Activated effector memory CD4-positive, alpha-beta T cell treated with Interleukin-2 at 50 U/mL for 16 hours (primary cell): ENCODE data around the gene USP32.
"Not testable (repeated sequence)": the region's sequence is repeated elsewhere in the genome, so short reads cannot be mapped to it uniquely, and the experiment has no call there.

Source experiments
- DNase-seq: peaks from one replicate; pipeline ENCODE4 v3.0.0-alpha.2; 2020

Gene USP32

GRCh38 chr17:60369727-60370126 is 22.2 kb downstream of the USP32 start:
- DNase-seq = no peak

GRCh38 chr17:60363700-60364405 is 28.1 kb downstream of the USP32 start:
- no peak for DNase-seq

GRCh38 chr17:60362329-60362728 is 29.6 kb downstream of the USP32 start:
- no peak for DNase-seq

- DNase-seq = no peak
These were observed 30.0 kb downstream of the USP32 start for GRCh38 chr17:60361889-60362288.

GRCh38 chr17:60359415-60359814 is 32.5 kb downstream of the USP32 start:
- DNase-seq = no peak

GRCh38 chr17:60358606-60359225 is 33.2 kb downstream of the USP32 start:
- no peak for DNase-seq

- DNase-seq = no peak
These were observed 35.0 kb downstream of the USP32 start for GRCh38 chr17:60356940-60357339.

- no peak for DNase-seq
These were observed 36.0 kb downstream of the USP32 start for GRCh38 chr17:60355663-60356594.

- no peak for DNase-seq
These were observed 37.7 kb downstream of the USP32 start for GRCh38 chr17:60354223-60354622.

- no peak for DNase-seq
These were observed 38.2 kb downstream of the USP32 start for GRCh38 chr17:60353773-60354172.

- DNase-seq = no peak
These were observed 39.4 kb downstream of the USP32 start for GRCh38 chr17:60352569-60352968.

- no peak for DNase-seq
These were observed 39.9 kb downstream of the USP32 start for GRCh38 chr17:60352071-60352470.

GRCh38 chr17:60351012-60351695 is 40.8 kb downstream of the USP32 start:
- DNase-seq = no peak

- no peak for DNase-seq
These were observed 43.3 kb downstream of the USP32 start for GRCh38 chr17:60348616-60349015.

- no peak for DNase-seq
These were observed 46.7 kb downstream of the USP32 start for GRCh38 chr17:60345233-60345632.

GRCh38 chr17:60342492-60342891 is 49.4 kb downstream of the USP32 start:
- DNase-seq = not testable (repeated sequence)

- no peak for DNase-seq
These were observed 56.6 kb downstream of the USP32 start for GRCh38 chr17:60335289-60335688.

- no peak for DNase-seq
These were observed 58.3 kb downstream of the USP32 start for GRCh38 chr17:60333628-60334031.

GRCh38 chr17:60333072-60333471 is 58.9 kb downstream of the USP32 start:
- DNase-seq = not testable (repeated sequence)

GRCh38 chr17:60332574-60332973 is 59.4 kb downstream of the USP32 start:
- DNase-seq = no peak

GRCh38 chr17:60330731-60331130 is 61.2 kb downstream of the USP32 start:
- no peak for DNase-seq

- no peak for DNase-seq
These were observed 63.3 kb downstream of the USP32 start for GRCh38 chr17:60328679-60329078.

- DNase-seq = no peak
These were observed 64.0 kb downstream of the USP32 start for GRCh38 chr17:60327901-60328273.
